DMS53 (cell line): Measurements from ENCODE around the gene ASB2.

Source experiments
- DNase-seq: peaks from one replicate; lab custom pipeline; 2025; lab: John Stamatoyannopoulos, UW

The ASB2 gene

DNA sequence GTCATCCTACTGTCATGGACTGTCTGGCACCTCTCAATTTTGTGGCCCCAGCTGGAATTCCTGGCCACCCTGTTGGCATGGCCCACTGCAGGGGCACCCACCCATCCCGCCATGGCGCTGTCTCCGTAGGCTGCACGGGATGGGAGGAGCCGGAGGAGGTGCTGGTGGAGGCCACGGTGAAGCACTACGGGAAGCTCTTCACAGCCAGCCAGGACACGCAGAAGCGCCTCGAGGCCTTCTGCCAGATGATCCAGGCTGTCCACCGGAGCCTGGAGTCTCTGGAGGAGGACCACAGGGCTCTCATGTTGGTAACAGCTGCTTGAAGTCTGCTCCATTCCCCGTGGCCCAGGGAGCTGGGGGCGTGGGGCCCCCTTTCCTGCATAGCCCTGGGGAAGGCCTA lies 24.6 kb upstream of the ASB2 start:
- DNase-seq: peak; percentile 14

GRCh38 chr14:94000267-94000666 lies 23.9 kb upstream of the ASB2 start:
- DNase-seq: no peak

- no peak for DNase-seq
These were observed 23.2 kb upstream of the ASB2 start for GRCh38 chr14:93999573-93999972.

GRCh38 chr14:93998871-93999403 lies 22.6 kb upstream of the ASB2 start:
- DNase-seq: no peak

DNA sequence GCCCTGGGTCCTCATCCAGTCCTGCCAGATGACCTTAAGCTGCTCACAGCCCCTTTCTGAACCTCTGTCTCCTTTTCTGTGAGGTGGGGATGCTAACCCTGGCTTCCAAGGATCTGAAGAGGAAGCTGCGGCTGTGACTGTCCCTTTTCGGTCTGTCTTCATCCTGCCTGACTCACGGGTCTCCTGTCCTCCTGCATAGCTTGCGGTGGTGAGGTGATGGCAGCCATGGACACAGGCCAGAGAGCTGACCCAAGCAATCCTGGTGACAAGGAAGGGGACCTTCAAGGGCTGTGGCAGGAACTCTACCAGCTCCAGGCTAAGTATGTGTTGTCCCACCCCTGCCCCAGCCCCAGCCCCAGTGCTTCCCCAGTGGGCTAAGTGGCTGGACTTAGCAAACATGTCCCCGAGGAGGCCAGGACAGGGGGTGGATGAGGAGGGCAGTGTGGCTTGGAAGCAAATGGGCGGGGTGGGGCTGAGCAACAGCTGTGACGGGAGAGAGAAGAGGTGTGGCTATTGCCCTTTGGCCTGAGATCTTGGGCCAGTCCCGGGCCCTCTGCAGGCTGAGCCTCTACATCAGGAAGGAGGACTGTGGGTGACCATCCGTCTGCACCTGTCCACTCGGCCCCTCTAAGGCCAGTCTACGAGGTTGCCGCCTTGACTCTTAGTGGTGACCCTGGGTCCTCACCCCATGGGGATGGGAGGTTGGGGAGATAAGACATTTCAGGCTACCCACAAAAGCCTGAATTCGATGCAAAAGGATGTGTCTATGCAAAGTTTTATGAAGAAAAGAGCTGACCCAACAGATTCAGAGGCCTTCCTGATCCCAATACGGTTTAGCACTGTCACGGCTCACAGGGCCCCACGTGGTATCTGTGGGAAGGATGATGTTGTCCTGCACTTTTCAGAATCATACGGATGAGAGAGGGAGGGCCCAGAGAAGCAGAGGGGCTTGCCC lies 21.8 kb upstream of the ASB2 start:
- no peak for DNase-seq

GRCh38 chr14:93997082-93997481 lies 20.7 kb upstream of the ASB2 start, which contains the start of gene CCDC197:
Gene CCDC197 (plus strand): TSS chr14:93997301. CDS start chr14:93998132, 831 bp downstream.
- DNase-seq: peak; percentile 4

GRCh38 chr14:93996130-93996695 lies 19.8 kb upstream of the ASB2 start:
- no peak for DNase-seq

DNA sequence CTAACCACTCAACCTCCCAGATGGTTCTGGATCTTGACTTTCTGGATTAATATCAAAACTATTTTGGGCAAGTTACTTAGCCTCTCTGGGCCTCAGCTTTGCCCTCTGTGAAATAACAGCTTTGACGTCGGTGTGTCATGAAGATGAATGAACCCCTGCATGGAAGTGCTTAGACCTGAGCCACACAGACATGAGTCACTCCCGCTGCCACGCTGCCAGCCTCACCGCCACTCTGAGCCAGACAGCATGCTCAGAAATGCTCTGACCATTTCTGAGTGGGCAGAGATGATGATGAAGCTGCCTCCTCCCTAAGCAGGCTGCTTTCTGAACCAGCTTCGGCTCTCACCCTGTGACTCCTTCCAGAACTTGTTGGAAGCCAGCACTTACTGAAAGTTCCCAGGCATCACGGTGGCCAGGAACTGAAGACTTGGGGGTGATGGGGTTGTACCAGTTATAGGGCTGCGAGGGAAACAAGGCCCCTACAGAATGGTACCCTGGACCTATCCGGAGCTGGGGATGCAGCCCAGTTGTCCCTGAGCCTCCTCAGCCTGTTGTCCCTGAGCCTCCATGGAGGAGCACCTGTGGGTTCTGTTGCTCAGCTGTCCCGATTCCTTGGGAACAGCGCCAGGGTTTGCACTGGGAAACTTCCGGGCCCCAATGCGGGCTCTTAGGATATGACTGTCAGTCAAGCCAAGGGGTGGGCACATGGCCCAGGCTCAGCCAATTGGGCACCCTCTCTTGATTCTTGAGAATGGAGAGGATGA lies 18.7 kb upstream of the ASB2 start:
- peak; percentile 51 for DNase-seq

GRCh38 chr14:93993382-93993781 lies 17.0 kb upstream of the ASB2 start:
- DNase-seq: no peak

GRCh38 chr14:93991649-93992048 lies 15.3 kb upstream of the ASB2 start:
- DNase-seq: no peak

GRCh38 chr14:93991212-93991611 lies 14.8 kb upstream of the ASB2 start:
- no peak for DNase-seq

GRCh38 chr14:93989939-93990338 lies 13.6 kb upstream of the ASB2 start:
- DNase-seq: peak; percentile 7

DNA sequence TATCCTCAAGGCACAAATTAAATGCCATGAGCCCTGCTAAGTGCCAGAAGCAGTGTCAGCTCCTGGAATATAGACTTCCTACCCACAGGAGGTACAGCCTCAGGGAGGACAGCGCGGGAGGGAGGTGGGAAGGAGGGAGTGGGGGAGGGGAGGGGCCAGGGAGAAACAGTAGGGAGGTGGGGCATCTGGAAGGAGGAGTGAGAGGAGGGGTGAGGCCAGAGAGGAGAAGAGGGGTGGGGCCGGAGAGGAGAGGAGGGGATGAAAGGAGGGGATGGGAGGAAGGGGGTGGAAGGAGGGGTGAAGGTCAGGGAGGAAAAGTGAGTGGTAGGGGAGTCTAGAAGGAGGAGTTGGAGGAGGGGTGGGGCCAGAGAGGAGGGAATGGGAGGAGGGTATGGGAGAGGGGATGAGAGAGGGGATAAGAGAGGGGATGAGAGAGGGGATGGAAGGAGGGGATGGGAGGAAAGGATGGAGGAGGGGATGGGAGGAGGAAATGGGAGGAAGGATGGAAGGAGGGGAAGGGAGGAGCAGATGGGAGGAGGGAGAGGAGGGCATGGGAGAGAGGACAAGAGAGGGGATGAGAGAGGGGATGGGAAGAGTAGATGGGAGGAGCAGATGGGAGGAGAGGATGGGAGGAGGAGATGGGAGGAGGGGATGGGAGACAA lies 11.6 kb upstream of the ASB2 start:
- DNase-seq: no peak

- DNase-seq: no peak
These were observed 11.0 kb upstream of the ASB2 start for GRCh38 chr14:93987376-93987775.

DNA sequence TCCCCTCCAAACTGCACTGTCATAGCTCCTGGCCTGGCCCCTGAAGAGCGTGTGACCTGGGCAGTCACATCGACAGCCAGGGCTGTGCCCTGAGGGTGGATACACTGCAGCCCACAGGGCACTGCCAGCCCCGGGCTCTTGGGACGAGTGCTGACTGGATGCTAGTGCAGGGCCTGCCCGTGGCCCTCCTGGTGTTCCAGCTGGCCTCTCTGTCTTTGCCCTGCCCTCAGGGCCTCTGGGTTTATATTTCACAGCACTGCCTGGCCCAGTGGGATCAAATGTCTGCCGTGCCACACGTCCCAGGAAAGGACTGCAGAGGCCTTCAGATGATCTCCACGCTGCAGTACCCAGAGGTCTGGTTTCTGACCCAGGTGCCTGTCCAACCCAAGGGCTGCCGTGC lies 10.6 kb upstream of the ASB2 start:
- DNase-seq: no peak

DNA sequence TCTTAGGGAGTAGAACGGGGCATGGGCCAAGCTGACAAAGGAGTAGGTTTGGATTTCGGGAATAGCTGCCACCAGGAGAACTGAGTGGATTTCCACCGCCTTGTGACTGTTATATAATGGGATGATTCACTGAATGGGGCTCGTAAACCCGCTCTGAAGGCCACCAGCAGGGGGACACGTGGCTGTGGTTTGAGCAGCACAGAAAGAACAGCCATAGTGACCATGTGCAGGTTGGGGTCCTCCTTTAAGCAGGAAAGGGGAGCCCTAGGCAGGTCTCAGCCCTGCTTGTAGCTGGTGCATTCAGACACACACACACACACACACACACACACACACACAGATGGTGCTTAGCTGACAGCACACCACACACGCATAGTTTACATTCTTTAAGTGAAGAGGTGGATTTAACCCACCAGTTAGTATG lies 8.6 kb upstream of the ASB2 start:
- DNase-seq: peak; percentile 24

DNA sequence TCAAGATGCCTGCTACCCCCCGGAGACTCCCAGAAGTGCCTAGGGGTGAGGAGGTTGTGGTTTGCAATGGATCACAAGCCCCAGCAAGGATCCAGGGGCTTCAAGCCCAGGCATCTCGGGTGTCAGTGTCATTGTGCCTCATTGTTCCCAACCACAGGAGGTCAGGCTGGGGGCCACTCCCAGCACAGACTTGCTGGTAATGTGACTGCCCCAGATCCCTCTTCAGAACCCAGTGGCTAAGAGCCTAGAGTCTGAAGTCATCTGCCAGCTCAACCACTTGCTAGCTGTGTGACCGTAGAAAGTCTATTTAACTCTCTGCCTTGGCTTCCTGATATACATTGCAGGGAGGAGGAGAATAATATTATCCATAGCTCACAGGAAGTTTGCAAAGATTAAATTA lies 7.7 kb upstream of the ASB2 start:
- DNase-seq: no peak

DNA sequence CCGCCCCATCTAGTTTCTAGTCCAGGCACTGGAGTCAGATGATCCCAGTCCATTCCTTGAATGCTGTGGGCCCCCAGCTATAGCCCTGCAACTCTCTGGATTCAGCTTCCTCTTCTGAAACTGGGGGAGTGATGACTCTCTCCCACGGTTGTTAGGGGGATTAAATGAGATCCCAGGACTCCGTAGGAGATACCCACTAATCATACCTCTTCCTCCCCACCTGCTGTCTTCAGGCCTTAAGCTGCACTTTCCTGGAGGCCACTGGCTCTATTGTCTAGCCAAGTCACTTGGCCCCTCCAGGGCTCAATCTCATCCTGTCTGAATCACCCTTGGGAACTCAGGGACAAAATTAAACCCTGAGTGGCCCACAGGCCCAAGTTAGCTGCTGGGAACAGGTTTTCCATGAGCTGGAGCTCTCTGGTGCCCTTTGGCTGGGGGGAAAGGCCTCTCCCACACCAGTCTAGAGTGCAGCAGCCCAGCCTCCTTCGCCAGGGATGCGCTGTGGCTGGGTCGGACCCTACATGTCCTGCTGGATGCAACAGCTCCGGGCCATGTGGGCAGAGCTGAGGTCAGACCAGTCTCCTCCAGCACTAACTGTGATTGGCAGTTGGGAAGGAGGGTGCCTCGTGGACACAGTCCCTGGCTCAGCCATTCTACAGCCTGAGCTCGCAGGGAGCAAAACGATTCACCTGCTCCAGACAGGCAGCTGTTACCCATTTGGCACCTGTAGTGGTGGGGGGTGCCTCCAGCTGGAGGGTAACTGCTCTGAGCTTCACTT lies 6.0 kb upstream of the ASB2 start:
- DNase-seq: no peak

DNA sequence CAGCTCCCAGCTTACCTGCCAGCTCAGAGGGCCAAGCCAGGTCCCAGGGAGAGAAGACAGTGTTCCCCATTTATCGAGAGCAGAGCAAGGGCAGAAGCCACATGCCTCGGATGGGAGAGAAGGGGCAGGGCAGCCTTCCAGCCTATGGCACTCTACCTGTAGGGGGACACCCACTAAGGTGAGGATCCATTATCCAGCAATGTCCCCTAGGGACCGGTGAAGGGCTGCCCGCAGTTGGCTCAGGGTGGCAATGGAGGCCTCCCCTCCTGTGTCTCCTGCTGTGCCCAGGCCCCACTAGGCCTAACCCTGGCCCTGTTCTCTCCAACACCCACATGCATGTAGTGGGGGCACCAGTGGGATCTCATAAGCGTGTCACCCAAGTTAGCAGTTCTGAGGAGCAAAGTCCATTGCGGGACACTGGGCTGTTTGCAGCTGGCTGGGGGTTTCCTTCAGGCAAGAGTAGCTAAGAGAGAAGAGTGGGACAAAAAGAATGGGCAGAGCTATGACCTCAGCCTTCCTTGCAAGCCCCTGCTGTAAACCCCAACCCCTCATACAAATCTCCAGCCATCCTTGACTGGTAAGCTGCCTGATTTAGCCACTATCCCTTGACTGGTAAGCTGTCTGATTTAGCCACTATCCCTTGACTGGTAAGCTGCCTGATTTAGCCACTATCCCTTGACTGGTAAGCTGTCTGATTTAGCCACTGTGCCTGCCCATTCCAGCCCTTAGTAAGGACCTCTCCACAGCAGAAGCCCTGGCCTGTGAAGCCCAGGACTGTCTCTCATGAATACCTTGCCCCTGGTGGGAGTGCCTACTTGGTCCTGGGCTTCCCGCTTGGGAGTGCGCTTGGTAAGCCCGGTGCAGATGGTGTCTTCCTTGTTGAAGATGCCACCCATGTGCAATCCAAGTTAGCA lies 5.2 kb upstream of the ASB2 start:
- no peak for DNase-seq
